Measurements from ENCODE around the gene SH3RF1. TPM values are rescaled to one million over a fixed set of nuclear protein-coding genes. Genes with fewer than 3 reads are reported as not detected.

The SH3RF1 gene
- total RNA-seq, 2 experiments from 2014 or later = 0.34 TPM

- no peak overlapping the region for H3K4me3 Mint-ChIP-seq
- H3K9me3 Mint-ChIP-seq = no peaks in the 10 kb centered on the region
- ATAC-seq = no peak
- DNase-seq = no peak
- ChIA-PET POLR2A (no interaction called here), CTCF (interaction anchor here (0.8 kb wide), 1 partner anchor 10 kb away, joined by 3 read pairs; no protein-coding TSS in a partner anchor)
- H3K36me3 Mint-ChIP-seq (ENCODE audit: low read depth) = no peaks in the 10 kb centered on the region
- TF ChIP-seq CTCF (IDR thresholded peaks at IDR 0.05) = no peak
- intact Hi-C loops (cut with micrococcal nuclease) = no loop called here
- no peak overlapping the region for H3K27ac Mint-ChIP-seq
- peaks cover 2% of the 10 kb centered on the region for H3K27me3 Mint-ChIP-seq
- peaks cover 3% of the 10 kb centered on the region for H3K4me1 Mint-ChIP-seq (ENCODE audit: low read depth)
These were observed 37.1 kb downstream of the SH3RF1 start for GRCh38 chr4:169233691-169234090.

- CTCF ChIA-PET = no interaction called here
- H3K4me1 Mint-ChIP-seq (ENCODE audit: low read depth) = peaks cover 3% of the 10 kb centered on the region
- DNase-seq (no peak), ATAC-seq (no peak)
- no peak for TF ChIP-seq CTCF (IDR thresholded peaks at IDR 0.05)
- no peaks in the 10 kb centered on the region for H3K9me3 Mint-ChIP-seq
- H3K27me3 Mint-ChIP-seq = no peaks in the 10 kb centered on the region
- H3K27ac Mint-ChIP-seq = no peak overlapping the region
- intact Hi-C loops (cut with micrococcal nuclease) = no loop called here
- no peak overlapping the region for H3K4me3 Mint-ChIP-seq
- POLR2A ChIA-PET = no interaction called here
- H3K36me3 Mint-ChIP-seq (ENCODE audit: low read depth) = no peaks in the 10 kb centered on the region
These were observed 39.0 kb downstream of the SH3RF1 start for GRCh38 chr4:169231647-169232262.

GRCh38 chr4:169229571-169230028 is 41.2 kb downstream of the SH3RF1 start:
- Mint-ChIP-seq H3K27ac (no peak overlapping the region), H3K27me3 (no peaks in the 10 kb centered on the region), H3K4me3 (no peak overlapping the region), H3K36me3 (ENCODE audit: low read depth) (no peaks in the 10 kb centered on the region), H3K9me3 (no peaks in the 10 kb centered on the region), H3K4me1 (ENCODE audit: low read depth) (peaks cover 5% of the 10 kb centered on the region)
- TF ChIP-seq CTCF (IDR thresholded peaks at IDR 0.05) = no peak
- ATAC-seq = no peak
- no peak for DNase-seq
- ChIA-PET POLR2A (no interaction called here), CTCF (no interaction called here)
- intact Hi-C loops (cut with micrococcal nuclease) = no loop called here

GRCh38 chr4:169228076-169228475 is 42.7 kb downstream of the SH3RF1 start:
- no peaks in the 10 kb centered on the region for H3K36me3 Mint-ChIP-seq (ENCODE audit: low read depth)
- CTCF ChIA-PET = no interaction called here
- intact Hi-C loops (cut with micrococcal nuclease) = no loop called here
- H3K4me1 Mint-ChIP-seq (ENCODE audit: low read depth) = peaks cover 2% of the 10 kb centered on the region
- POLR2A ChIA-PET = no interaction called here
- no peak overlapping the region for H3K4me3 Mint-ChIP-seq
- DNase-seq (no peak), ATAC-seq (no peak)
- no peaks in the 10 kb centered on the region for H3K9me3 Mint-ChIP-seq
- TF ChIP-seq CTCF (IDR thresholded peaks at IDR 0.05) = no peak
- H3K27ac Mint-ChIP-seq = no peak overlapping the region
- H3K27me3 Mint-ChIP-seq = no peaks in the 10 kb centered on the region

GRCh38 chr4:169226565-169226964 is 44.2 kb downstream of the SH3RF1 start:
- ChIA-PET CTCF (no interaction called here), POLR2A (no interaction called here)
- no peaks in the 10 kb centered on the region for H3K36me3 Mint-ChIP-seq (ENCODE audit: low read depth)
- H3K27ac Mint-ChIP-seq = no peak overlapping the region
- peaks cover 2% of the 10 kb centered on the region for H3K4me1 Mint-ChIP-seq (ENCODE audit: low read depth)
- ATAC-seq (no peak), DNase-seq (no peak)
- H3K9me3 Mint-ChIP-seq = no peaks in the 10 kb centered on the region
- TF ChIP-seq CTCF (IDR thresholded peaks at IDR 0.05) = no peak
- H3K27me3 Mint-ChIP-seq = no peaks in the 10 kb centered on the region
- intact Hi-C loops (cut with micrococcal nuclease) = no loop called here
- H3K4me3 Mint-ChIP-seq = no peak overlapping the region

Measured in activated CD8-positive, alpha-beta T cell treated with anti-CD3 and anti-CD28 coated beads for 36 hours (primary cell).